ENCODE results near the gene INPP5D.
"Not testable (repeated sequence)": the region's sequence is repeated elsewhere in the genome, so short reads cannot be mapped to it uniquely, and the experiment has no call there.

The INPP5D gene

DNA sequence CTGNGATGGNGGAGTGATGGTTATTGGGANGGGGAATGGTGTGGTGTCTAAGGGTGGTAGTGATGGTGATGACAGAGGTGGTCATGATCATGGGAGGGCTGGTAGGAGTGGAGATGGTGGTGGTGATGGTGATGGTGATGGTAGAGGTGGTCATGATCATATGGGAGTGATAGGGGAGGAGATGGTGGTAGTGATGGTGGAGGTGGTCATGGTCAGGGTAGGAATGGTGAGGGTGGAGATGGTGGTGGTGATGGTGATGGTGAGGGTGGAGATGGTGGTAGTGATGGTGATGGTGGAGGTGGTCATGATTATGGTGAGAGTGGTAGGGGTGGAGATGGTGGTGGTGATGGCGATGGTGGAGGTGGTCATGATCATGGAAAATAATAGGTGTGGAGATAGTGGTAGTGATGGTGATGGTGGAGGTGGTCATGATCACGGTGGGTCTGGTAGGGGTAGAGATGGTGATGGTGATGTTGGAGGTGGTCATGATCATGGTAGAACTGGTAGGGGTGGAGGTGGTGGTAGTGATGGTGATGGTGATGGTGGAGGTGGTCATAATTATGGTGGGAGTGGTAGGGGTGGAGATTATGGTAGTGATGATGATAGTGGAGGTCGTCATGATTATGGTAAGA, 83.7 kb downstream of the INPP5D start:
- no peak for DNase-seq (ENCODE audit: low read depth)

DNA sequence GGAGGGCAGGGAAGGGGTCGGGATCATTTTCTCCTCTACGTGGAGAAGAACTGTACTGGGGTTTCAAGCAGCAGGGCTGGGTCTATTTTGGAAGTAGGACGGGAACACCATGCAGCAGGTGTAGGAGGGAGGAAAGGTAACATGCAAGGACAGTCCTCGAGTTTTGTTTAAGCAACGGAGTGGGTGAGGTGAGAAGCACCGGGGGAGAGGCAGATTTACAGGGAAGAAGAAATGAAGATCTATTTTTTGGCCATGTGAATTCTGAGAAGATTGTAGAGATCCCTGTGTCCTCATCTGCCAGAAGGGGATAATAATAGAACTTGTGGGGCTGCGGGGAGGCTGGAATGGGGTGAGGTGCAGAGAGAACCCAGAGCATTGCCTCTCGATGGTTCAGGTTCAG, 85.6 kb downstream of the INPP5D start:
- DNase-seq (ENCODE audit: low read depth), result no peak

DNA sequence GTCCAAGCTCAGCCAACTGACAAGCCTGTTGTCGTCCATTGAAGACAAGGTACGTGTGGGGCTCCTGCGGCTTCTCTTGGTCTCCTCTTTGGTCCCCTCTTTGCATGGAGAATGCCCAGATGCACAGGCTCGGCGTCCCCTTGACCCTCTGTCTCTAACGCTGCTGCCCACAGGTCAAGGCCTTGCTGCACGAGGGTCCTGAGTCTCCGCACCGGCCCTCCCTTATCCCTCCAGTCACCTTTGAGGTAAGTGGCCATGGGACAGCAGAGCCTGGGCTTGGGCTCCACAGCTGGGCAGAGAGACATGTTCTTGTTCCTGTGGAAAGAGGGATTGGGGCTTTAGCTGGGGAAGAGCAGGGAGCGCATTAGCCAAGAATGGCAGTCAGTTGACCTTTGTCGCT, 86.1 kb downstream of the INPP5D start:
- no peak for DNase-seq (ENCODE audit: low read depth)

DNA sequence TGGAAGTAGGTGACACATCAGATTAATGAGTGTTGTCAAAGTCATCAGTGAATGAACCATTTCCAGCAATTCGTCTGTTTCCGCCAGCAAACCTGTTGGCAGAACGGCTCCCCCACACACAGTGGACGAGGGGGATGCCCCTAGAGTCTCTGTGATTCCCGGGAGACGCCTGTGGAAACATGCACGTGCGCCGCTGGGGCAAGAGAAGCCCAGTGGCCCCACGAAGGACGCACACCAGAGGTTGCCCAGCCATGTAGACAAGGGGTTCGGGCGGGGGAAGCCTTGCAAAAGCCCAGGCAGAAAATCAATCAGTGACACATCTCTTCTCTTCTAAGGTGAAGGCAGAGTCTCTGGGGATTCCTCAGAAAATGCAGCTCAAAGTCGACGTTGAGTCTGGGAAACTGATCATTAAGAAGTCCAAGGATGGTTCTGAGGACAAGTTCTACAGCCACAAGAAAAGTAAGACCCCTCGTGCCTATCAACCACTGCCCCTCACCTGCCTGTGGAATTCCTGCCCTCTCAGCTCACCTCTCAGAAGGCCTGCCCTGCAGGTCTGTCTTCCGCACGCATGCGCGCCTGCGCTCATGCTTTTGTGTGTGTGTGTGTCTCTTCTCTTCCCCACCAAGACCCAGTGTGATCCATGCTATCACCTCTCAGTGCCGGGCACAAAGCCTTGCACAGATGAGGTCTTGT, 87.1 kb downstream of the INPP5D start:
- DNase-seq (ENCODE audit: low read depth), result no peak

DNA sequence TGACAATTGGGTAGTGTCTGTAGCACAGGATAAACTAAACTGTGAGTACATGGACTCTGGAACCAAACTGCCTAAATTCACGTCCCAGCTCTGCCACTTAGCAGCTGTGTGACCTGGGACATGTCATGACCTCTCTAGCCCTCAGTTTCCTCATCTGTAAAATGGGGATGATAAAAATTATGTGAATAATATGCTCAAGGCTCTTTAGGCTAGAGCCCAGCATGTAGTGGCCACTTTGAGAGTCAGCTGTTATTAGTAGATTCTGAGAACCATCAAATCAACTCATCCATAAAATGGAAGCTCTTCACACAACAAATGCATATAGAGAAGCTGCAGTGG, 87.7 kb downstream of the INPP5D start:
- no peak for DNase-seq (ENCODE audit: low read depth)

DNA sequence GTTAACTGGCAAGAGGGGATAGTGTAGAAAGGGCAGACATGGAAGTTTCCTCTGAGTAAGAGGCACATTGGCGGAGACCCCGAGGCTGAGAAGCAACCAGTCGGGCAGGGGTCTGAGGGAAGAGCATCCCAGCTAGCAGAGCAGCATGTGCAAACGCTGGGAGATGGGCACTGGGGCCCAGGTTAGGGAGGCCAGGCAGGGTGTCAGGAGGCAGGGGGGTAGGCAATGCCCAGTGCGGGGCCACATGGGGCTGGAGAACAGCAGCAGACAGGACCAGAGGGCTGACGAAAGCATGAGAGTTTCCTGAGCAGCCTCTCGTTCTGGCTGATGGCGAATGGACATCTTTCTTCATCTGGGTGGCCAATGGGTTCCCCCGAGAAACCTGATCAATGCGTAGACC, 88.2 kb downstream of the INPP5D start:
- no peak for DNase-seq (ENCODE audit: low read depth)

DNA sequence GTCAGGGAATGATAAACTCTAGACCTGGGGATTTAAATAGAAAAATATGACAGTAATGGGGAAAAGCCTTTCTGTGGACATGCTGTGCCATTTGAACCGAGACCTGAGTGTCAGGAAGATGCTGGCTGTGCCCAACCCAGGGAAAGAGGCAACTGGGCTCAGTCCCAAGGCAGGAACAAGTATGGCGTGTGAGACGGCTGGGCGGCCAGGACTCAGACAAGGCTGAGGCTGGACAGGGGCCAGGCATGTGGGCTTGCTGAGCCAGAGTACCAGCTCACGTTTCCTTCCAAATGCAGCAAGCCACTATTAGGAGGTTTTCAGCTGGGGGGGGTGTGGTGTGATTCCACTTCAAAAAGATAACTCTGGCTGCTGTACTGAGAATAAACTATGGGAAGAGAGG, 92.4 kb downstream of the INPP5D start:
- no peak for DNase-seq (ENCODE audit: low read depth)

DNA sequence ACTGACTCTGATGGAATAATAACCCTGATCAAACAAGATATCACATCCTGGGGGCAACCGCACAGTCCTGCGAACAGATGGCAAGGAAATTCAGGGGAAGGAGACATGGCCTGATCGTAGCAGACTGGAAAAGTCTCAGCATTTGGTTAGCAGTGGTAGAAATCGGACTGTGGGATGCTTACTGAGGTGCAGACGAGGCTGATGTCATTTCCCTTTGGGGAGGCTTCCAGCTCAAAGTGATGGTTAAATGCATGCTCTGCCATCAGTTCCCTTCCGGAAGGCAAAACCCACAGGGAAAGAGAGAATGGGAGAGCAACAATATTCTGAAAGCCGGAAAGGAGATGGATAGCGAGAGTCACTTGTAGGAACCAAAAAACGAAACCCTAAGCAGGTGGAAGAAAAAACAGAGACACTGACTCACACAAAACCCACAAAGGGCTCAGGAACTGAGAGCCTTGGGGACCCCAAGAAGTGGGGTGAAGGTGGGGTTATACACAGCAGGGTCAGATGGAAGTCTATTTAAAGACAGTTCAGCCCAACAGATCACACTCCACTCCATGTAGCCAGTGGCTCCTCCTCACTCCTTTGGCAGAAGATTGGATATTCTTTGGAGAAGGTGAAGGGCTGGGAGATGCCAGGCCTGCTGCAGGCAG, 93.1 kb downstream of the INPP5D start:
- DNase-seq (ENCODE audit: low read depth), result no peak

DNA sequence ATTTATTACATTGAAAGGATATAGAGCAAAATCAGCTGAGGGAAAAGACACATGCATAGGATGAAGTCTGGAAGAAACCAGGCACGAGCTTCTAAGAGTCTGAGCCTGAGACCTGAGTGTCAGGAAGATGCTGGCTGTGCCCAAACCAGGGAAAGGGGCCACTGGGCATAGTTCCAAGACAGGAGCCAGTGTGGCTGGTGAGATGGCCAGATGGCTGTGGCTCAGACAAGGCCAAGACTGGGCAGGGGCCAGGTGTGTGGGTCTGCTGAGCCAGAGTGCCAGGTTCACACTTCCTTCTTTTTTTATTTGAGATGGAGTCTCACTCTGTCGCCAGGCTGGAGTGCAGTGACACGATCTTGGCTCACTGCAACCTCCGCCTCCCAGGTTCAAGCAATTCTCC, 95.9 kb downstream of the INPP5D start:
- DNase-seq (ENCODE audit: low read depth), result no peak

DNA sequence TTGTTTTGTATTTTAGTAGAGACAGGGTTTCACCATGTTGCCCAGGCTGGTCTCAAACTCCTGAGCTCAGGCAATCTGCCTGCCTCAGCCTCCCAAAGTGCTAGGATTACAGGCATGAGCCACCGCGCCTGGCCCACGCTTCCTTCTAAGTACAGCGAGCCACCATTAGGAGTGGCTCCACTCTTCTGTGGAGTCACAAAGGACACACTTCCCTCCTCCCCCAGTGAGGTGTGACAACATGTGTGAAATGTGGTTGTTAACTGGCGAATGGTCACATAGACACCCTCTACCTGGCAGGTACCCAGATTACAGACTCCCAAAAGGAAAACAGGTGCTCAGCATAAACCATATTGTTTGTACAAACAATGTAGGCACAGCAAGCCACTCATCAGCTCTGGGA, 96.3 kb downstream of the INPP5D start:
- not testable (repeated sequence) for DNase-seq (ENCODE audit: low read depth)

DNA sequence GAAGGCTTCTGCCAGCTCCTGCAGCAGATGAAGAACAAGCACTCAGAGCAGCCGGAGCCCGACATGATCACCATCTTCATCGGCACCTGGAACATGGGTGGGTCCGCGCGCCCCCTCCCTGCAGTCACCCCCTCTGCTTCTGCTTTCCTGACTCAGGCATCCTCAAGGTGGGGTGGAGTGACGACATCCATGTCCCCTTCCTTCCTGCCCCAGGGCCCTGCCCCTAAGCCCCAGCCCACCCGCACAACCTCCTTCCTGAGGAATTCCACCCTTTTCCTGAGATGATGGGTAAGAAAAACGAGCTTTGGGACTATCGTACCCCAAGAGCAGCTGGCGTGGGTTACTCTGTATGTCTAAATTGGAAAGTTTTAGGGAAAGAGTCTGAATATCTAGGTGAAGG, 101.6 kb downstream of the INPP5D start:
- DNase-seq (ENCODE audit: low read depth), result no peak

DNA sequence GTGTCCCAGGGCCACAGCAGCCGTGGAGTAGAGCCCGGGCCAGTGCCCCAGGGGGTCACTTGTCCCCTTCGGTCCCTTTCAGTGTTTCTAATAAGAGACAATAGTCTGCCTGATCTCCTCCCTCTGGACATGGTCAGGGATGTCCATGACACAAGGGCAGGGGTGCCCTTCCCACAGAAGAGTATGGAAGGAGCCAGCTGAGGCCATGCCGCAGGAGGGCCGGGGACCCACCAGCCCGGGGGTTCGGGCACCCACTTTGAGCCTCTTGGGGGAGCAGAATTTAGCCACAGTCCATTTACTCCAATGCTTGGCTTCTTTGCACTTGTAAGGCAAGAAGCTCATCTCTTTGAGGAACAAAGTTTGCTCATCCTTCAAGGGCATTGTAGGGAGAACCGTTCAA, 102.6 kb downstream of the INPP5D start:
- no peak for DNase-seq (ENCODE audit: low read depth)

DNA sequence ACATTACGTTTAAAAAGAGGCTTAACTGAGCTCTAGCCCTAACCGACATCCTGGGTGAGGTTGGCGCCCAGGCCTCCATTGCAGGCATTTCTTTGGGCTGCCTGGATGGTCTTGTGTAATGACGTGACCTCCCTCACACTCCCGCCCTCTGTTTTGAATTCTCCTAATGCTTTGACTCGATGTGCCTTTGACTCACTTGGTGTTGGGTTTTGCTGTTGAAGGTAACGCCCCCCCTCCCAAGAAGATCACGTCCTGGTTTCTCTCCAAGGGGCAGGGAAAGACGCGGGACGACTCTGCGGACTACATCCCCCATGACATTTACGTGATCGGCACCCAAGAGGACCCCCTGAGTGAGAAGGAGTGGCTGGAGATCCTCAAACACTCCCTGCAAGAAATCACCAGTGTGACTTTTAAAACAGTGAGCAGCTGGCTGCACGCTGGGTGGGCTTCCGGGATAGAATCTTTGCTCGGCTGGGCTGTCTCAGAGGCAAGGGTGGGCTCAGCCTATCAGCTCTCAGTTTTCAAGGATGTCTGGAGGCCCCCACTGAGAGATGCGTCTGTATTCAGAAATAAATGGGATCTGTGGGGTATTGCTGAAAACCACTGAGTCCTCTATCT, 103.5 kb downstream of the INPP5D start:
- DNase-seq (ENCODE audit: low read depth), result no peak

DNA sequence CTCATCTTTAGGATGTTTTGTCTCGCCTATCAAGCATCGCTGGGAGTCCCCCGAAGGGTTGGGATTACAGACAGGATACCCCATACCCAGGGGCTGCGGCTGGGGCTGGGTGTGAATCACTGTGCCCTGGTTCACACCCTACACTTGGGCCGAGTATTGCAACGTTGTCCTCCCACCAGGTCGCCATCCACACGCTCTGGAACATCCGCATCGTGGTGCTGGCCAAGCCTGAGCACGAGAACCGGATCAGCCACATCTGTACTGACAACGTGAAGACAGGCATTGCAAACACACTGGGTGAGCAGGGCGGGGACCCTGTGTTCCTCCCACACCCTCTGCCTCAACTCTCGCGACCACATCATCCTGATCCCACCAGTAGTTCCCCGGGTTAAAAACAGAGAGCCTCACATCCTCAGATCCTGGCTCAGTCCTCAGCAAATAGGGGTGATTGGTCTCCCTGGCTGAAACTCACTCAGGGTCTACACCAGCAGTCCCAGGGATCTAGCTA, 104.0 kb downstream of the INPP5D start:
- no peak for DNase-seq (ENCODE audit: low read depth)

DNA sequence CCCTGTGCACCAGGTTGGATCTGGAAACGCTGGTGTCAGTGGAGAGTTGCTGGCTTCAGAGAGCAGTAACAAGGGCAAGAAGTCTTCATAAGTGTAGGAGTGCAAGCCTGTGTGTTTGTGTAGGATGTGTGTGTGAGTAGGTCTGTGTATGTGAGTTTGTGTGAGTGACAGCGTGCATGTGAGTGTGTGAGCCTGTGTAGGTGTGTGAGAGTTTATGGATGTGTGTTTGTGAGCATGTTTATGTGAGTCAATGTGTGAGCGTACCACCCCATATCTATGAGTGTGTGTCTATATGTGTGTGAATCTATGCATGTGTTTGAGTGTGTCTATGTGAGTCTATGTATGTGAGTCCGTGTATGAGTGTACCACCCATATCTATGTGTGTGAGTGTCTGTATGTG, 104.8 kb downstream of the INPP5D start:
- no peak for DNase-seq (ENCODE audit: low read depth)

DNA sequence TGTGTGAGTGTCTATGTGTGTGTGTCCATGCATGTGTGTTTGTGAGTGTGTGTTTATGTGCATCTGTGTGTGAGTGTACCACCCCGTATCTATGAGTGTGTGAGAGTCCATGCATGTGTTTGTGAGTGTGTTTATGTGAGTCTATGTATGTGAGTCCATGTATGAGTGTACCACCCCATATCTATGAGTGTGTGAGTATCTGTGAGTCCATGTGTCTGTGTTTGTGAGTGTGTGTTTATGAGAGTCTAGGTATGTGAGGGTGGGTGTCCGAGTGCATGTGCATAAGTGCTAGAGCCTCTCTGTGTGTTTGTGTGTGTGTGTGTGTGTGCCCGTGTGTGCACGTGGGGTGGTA, 105.4 kb downstream of the INPP5D start:
- DNase-seq (ENCODE audit: low read depth), result no peak

DNA sequence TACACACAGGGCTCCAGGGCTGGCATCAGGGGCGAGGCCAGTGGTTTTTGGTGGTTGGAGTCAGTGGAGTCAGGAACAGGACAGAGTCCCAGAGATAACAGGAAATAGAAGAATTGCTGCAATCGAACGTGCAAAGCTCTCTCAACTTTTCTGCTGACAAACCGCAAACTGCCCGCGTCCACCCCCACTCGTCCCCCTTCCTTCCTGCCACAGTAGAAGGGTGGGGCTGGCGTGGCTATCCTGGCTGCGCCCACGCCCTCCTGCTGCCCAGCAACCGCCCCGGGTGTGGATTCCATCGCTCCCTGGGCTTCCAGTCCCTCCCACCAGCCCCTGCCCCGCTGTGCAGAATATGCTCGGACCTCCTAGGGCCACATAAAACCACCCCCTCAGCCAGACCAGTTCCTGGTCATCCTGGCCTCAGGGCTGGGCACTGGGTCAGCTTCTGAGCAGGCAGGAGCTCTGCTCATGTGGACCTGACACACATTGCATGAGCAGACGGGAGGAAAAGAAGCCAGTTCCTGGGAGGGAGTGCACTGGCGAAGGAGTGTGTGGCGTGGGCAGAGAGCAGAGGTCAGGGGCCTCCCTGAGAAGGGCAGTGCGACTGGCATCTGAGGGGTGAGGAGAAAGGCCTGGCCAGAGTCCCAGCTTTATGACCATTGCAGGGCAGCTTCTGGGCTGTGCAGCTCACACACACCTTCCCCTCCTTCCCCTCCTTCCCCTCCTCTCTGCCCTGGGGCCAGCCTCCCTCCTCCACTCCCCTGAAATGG, 105.9 kb downstream of the INPP5D start:
- DNase-seq (ENCODE audit: low read depth), result no peak

DNA sequence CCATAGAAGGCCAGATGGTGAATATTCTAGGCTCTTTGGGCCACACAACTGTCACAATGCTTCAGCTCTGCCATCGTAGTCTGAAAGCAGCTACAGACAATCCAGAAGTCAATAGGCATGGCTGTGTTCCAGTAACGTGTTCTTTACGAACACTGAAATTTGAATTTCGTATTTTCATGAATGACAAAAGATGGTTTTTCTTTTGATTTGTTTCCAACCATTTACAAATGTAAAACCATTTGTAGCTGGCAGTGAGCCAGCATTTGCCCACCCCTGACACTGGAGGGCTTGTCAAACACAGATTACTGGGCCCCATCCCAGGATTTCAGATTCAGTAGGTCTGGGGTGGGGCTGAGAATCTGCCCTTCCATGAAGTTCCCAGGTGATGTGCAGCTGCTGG, 108.3 kb downstream of the INPP5D start:
- DNase-seq (ENCODE audit: low read depth), result no peak

DNA sequence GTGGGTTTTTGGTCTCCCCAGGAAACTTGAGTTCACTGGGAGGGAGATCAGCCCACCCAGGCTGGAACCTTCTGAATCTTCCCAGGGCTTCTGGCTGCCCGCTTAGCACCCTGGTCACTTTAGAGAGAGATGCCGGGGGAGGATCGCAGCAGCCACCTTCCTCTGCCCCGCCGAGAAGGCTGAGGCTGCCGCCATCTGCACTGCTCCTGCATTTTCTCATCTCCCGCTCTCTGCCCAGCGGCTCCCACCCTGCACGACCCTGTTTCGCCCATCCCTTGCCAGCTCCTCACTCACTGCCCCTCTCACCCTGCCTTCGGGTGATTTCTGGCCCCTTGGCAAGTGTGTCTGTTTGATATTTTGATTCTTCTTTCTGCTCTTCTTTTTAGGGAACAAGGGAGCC, 108.8 kb downstream of the INPP5D start:
- DNase-seq (ENCODE audit: low read depth), result no peak

DNA sequence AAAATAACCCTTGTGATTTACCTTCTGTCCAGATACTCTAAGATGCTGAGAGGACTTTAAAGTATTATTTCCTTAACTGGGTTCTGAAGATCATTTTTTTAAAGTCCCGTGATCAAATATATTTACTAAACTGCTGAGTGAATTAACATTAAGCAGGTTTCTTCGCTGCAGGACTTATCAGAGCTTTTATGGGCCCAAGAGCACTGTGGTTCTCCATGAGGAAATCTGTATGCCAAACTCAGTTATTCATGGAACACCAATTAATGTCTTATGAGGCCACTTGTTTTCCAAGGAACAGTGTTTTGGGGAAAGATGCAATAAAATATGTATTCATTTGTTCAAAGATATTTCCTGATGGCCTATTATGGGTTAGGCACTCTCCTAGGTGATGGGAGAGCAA, 111.2 kb downstream of the INPP5D start:
- no peak for DNase-seq (ENCODE audit: low read depth)

DNA sequence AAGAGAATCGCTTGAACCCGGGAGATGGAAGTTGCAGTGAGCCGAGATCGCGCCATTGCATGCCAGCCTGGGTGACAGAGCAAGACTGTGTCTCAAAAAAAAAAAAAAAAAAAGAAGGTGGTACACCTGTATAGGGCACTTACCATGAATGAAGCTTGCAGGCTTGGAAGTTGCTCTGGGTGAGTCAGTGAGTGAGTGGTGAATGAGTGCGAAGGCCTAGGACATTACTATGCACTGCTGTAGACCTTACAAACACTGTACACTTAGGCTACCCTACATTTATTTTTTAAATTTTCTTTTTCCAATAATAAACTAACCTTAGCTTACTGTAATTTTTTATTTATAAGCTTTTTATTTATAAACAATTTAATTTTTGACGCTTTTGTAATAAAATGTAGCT, 113.0 kb downstream of the INPP5D start:
- DNase-seq (ENCODE audit: low read depth), result no peak

DNA sequence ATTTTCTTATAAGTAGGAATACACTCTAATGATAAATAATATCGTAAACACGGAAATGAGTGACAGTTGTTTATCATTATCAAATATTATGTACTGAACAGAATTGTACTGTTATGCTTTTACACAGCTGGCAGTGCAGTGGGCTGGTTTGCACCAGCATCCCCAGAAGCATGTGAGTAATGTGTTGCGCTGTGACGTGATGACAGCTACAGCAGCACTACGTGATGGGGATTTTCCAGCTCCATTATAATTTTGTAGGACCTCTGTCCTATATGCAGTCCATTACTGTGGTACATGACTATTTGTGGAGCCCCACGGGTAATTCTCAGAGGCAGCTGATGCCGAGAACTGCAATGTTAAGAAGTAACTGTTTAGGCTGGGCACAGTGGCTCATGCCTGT, 114.0 kb downstream of the INPP5D start:
- no peak for DNase-seq (ENCODE audit: low read depth)

Measured in T follicular helper cell (primary cell).